HCT116 (cell line): Measurements from ENCODE around the gene NCLN. TPM values are rescaled to one million over a fixed set of nuclear protein-coding genes. Genes with fewer than 3 reads are reported as not detected.

Experiments
- ATAC-seq: fragments of 200-7000 bp; cut with Tn5 transposase; 2 replicates; pipeline ENCODE4 v1.9.1; 2020; ENCODE audit warnings: mild to moderate bottlenecking, moderate library complexity
- BruUV-seq: library from RNA; stranded (reverse); fragments of 400-500 nt; replicated peaks from 2 replicates; lab custom pipeline; 2021; lab: Mats Ljungman, UMichigan
- CTCF ChIA-PET: fragments of 300-600 bp; sonication (Branson Sonifier 250); formaldehyde crosslinking; loops from one replicate; lab custom pipeline; 2021; ENCODE audit warnings: antibody characterized with exemption; lab: Charles Lee
- POLR2A ChIA-PET: fragments of 300-600, 350-600 bp; sonication (Branson Sonifier 250); formaldehyde crosslinking; loops from one replicate; lab custom pipeline; 2021; ENCODE audit warnings: antibody characterized with exemption; lab: Charles Lee
- RAD21 ChIA-PET, 2 experiments: fragments of 300-600 bp; sonication (Branson Sonifier 250); formaldehyde crosslinking; loops; one replicate each; lab custom pipeline; 2023; ENCODE audit warnings: low total read pairs in 2 of 2; ENCODE audit not compliant: uncharacterized antibody in 2 of 2, unreplicated experiment in 2 of 2, low non-redundant PET in 1 of 2; lab: Charles Lee
- DNase-seq: peaks from one replicate; pipeline ENCODE4 v3.0.0-alpha.2; 2010; ENCODE audit warnings: low read depth, low spot score
- H2AFZ ChIP-seq: fragments of 200-600 bp; shearing (Covaris generic), sonication (generic); 2 replicates; pipeline ENCODE4 v1.6.1; 2017; ENCODE audit warnings: low read depth, mixed run types, mixed read lengths, antibody characterized with exemption, low read length; ENCODE audit not compliant: poor library complexity, severe bottlenecking
- H3K27ac ChIP-seq: 2 replicates; pipeline ENCODE4 v1.5.1; 2012; ENCODE audit warnings: low read depth, low read length
- H3K27me3 ChIP-seq: fragments of 200-600 bp; sonication (generic); 2 replicates; pipeline ENCODE4 v1.6.1; 2016; ENCODE audit warnings: mixed run types, low read length, mixed read lengths; ENCODE audit not compliant: insufficient read depth
- H3K36me3 ChIP-seq, 2 experiments: fragments of 200-500 bp in 1 of 2; fragments of 200-600 bp in 1 of 2; sonication (Bioruptor generic) in 1 of 2; sonication (generic) in 1 of 2; 2 replicates each; pipeline versions ENCODE4 v1.5.1 to v1.6.1; 2014 to 2016; ENCODE audit warnings: low read length in 2 of 2, inconsistent platforms in 1 of 2, mixed read lengths in 1 of 2, mixed run types in 1 of 2; ENCODE audit not compliant: insufficient read depth in 2 of 2, control insufficient read depth in 1 of 2
- H3K4me1 ChIP-seq, 2 experiments: fragments of 200-600 bp in 1 of 2; sonication (generic) in 1 of 2; 2 replicates each; pipeline versions ENCODE4 v1.5.1 to v1.6.1; 2012 to 2017; ENCODE audit warnings: low read length in 2 of 2, inconsistent platforms in 1 of 2, mild to moderate bottlenecking in 1 of 2, mixed read lengths in 1 of 2, mixed run types in 1 of 2, moderate library complexity in 1 of 2; ENCODE audit not compliant: insufficient read depth in 2 of 2, control insufficient read depth in 1 of 2
- H3K4me2 ChIP-seq: fragments of 200-600 bp; sonication (generic); 2 replicates; pipeline ENCODE4 v1.6.1; 2017; ENCODE audit warnings: mixed run types, low read length, mixed read lengths
- H3K4me3 ChIP-seq, 2 experiments: fragments of 200-600 bp in 1 of 2; sonication (generic) in 1 of 2; replicated peaks in 1 of 2; 2 replicates each; pipeline ENCODE4 v1.5.1; 2011 to 2016; ENCODE audit warnings: low read length in 2 of 2, control low read depth in 1 of 2, low read depth in 1 of 2, mild to moderate bottlenecking in 1 of 2, mixed read lengths in 1 of 2, mixed run types in 1 of 2
- H3K79me2 ChIP-seq: fragments of 200-600 bp; sonication (generic); 2 replicates; pipeline ENCODE4 v1.6.1; 2017; ENCODE audit warnings: mild to moderate bottlenecking, mixed run types, low read length, moderate library complexity, mixed read lengths; ENCODE audit not compliant: insufficient read depth
- H3K9ac ChIP-seq: fragments of 200-600 bp; sonication (generic); 2 replicates; pipeline ENCODE4 v1.6.1; 2016; ENCODE audit warnings: low read length, mixed read lengths
- H3K9me2 ChIP-seq: fragments of 200-600 bp; sonication (generic), shearing (Covaris generic); 2 replicates; pipeline ENCODE4 v1.6.1; 2017; ENCODE audit warnings: mixed run types, mild to moderate bottlenecking, moderate library complexity; ENCODE audit not compliant: insufficient read depth
- H3K9me3 ChIP-seq, 2 experiments: fragments of 200-500 bp in 1 of 2; fragments of 200-600 bp in 1 of 2; sonication (Bioruptor generic) in 1 of 2; sonication (generic) in 1 of 2; 2 replicates each; pipeline ENCODE4 v1.6.1; 2014 to 2017; ENCODE audit warnings: low read length in 2 of 2, mixed read lengths in 2 of 2, inconsistent platforms in 1 of 2, low read depth in 1 of 2, mild to moderate bottlenecking in 1 of 2, mixed run types in 1 of 2, moderate library complexity in 1 of 2; ENCODE audit not compliant: control insufficient read depth in 1 of 2, insufficient read depth in 1 of 2
- H4K20me1 ChIP-seq: fragments of 200-600 bp; sonication (generic), shearing (Covaris generic); 2 replicates; pipeline ENCODE4 v1.6.1; 2017; ENCODE audit warnings: mixed run types, mild to moderate bottlenecking, moderate library complexity; ENCODE audit not compliant: insufficient read depth
- CBX3 ChIP-seq: IDR thresholded peaks from 2 replicates; pipeline ENCODE4 v1.6.1; 2012; ENCODE audit warnings: low read depth
- CEBPB ChIP-seq: IDR thresholded peaks from 2 replicates; pipeline ENCODE4 v1.6.1; 2012; ENCODE audit warnings: low read depth
- EGR1 ChIP-seq: IDR thresholded peaks from 2 replicates; pipeline ENCODE4 v1.6.1; 2012; ENCODE audit warnings: low read depth
- ELF1 ChIP-seq: IDR thresholded peaks from 2 replicates; pipeline ENCODE4 v1.6.1; 2012; ENCODE audit warnings: low read depth, borderline replicate concordance
- EZH2 ChIP-seq: fragments of 200-600 bp; sonication (generic); IDR thresholded peaks from 2 replicates; pipeline ENCODE4 v1.6.1; 2017; ENCODE audit warnings: antibody characterized with exemption, mixed run types
- JUND ChIP-seq: IDR thresholded peaks from 2 replicates; pipeline ENCODE4 v1.6.1; 2012
- POLR2A ChIP-seq: IDR thresholded peaks from 2 replicates; pipeline ENCODE4 v1.7.0; 2011; ENCODE audit warnings: borderline replicate concordance; ENCODE audit not compliant: insufficient read depth, insufficient read length; ENCODE audit errors: extremely low read depth
- POLR2AphosphoS5 ChIP-seq: IDR thresholded peaks from 2 replicates; pipeline ENCODE4 v1.6.1; 2011; ENCODE audit warnings: mild to moderate bottlenecking, low read depth, low read length, moderate library complexity
- RAD21 ChIP-seq: IDR thresholded peaks from 2 replicates; pipeline ENCODE4 v1.6.1; 2012; ENCODE audit warnings: low read depth, mild to moderate bottlenecking
- ZFX ChIP-seq: fragments of 450-650 bp; IDR thresholded peaks from 2 replicates; pipeline ENCODE4 v1.6.1; 2017
- intact Hi-C: fragments of 100-400 bp; cut with micrococcal nuclease; formaldehyde crosslinking; loops from 2 replicates; pipeline ENCODE4 v1.10.0; 2022
- total RNA-seq: library from RNA; stranded (reverse); gene quantifications from one replicate; pipeline ENCODE4 v1.2.1, GENCODE V29; 2021; ENCODE audit not compliant: unreplicated experiment
- TF ChIP-seq, protein P1 (sequence below): IDR thresholded peaks from 2 replicates; pipeline ENCODE4 v1.6.1; 2012
- TF ChIP-seq, protein P2 (sequence below): IDR thresholded peaks from 2 replicates; pipeline ENCODE4 v1.6.1; 2012

The NCLN gene
- total RNA-seq, 1 experiment from 2014 or later: 119 TPM

GRCh38 chr19:3160219-3160618 is 25.5 kb upstream of the NCLN start:
- Histone ChIP-seq H3K27ac (no peak overlapping the region), H3K9me2 (no peaks in the 10 kb centered on the region), H3K36me3 (no peaks in the 10 kb centered on the region), H3K9ac (no peak overlapping the region), H4K20me1 (no peaks in the 10 kb centered on the region), H3K4me1 (peaks cover 5 to 15% of the 10 kb centered on the region in 2 experiments; a peak in 3 of 4 replicates), H3K9me3 (no peaks in the 10 kb centered on the region), H3K27me3 (no peaks in the 10 kb centered on the region), H3K4me2 (no peak overlapping the region), H3K4me3 (no peak overlapping the region), H2AFZ (no peak overlapping the region)
- intact Hi-C loops: loop anchor here (5.0 kb wide), 1 partner anchor 83 kb away; no protein-coding TSS in a partner anchor
- no TSS peak for BruUV-seq
- CTCF ChIA-PET: interaction anchor here (0.8 kb wide), 1 partner anchor 34 kb away, joined by 3 read pairs; no protein-coding TSS in a partner anchor
- ATAC-seq: no peak
- RAD21 ChIA-PET: no interaction called here
- no peak for TF ChIP-seq CEBPB
- TF ChIP-seq POLR2AphosphoS5: no peak
- TF ChIP-seq RAD21: no peak
- TF ChIP-seq POLR2A: no peak
- TF ChIP-seq, protein P1, sequence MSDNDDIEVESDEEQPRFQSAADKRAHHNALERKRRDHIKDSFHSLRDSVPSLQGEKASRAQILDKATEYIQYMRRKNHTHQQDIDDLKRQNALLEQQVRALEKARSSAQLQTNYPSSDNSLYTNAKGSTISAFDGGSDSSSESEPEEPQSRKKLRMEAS: no peak
- no peak for TF ChIP-seq JUND
- no peak for TF ChIP-seq EGR1
- TF ChIP-seq, protein P2, sequence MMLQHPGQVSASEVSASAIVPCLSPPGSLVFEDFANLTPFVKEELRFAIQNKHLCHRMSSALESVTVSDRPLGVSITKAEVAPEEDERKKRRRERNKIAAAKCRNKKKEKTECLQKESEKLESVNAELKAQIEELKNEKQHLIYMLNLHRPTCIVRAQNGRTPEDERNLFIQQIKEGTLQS: no peak
- TF ChIP-seq EZH2: no peak
- TF ChIP-seq ZFX: no peak
- TF ChIP-seq CBX3: no peak
- no peak for TF ChIP-seq ELF1
- TF ChIP-seq, all 23 proteins: peak for 0
- no peak for DNase-seq
- POLR2A ChIA-PET: no interaction called here
- no peaks in the 10 kb centered on the region for H3K79me2 ChIP-seq

DNA sequence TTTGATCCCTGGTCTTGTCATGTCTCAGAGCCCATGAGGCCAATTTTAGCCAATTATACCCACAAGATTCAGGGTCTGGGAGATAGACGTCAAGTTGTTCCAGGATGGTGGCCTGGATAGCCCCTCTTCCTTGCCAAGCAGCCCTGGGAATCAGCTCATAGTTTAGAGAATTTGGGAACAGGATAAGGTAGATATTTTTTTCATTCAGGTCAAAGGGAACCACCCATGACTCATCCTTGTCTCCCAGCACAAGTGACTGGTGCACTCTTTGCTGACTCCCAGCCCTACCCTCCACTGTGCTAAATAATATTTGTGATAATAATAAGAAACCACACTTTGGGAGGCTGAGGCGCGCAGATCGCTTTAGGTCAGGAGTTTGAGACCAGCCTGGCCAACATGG is 24.3 kb upstream of the NCLN start:
- Histone ChIP-seq H3K27me3 (no peaks in the 10 kb centered on the region), H3K4me1 (peaks cover 5 to 11% of the 10 kb centered on the region in 2 experiments; a peak in 2 of 4 replicates), H3K27ac (no peak overlapping the region), H2AFZ (no peak overlapping the region), H3K4me3 (no peak overlapping the region), H3K9ac (no peak overlapping the region), H3K9me2 (no peaks in the 10 kb centered on the region), H3K79me2 (no peaks in the 10 kb centered on the region), H4K20me1 (no peaks in the 10 kb centered on the region), H3K4me2 (no peak overlapping the region), H3K36me3 (no peaks in the 10 kb centered on the region), H3K9me3 (no peaks in the 10 kb centered on the region)
- no peak for ATAC-seq
- no TSS peak for BruUV-seq
- TF ChIP-seq JUND: no peak
- ChIA-PET CTCF (interaction anchor here (0.7 to 1.7 kb wide), 6 partner anchors 10 to 211 kb away, joined by 3 to 15 read pairs (median 4); no protein-coding TSS in a partner anchor), RAD21 (interaction anchor here (1.6 to 2.0 kb wide), 2 partner anchors 32 kb away, joined by 3 to 6 read pairs; no protein-coding TSS in a partner anchor), POLR2A (no interaction called here)
- no peak for DNase-seq
- intact Hi-C loops: loop anchor here (5.0 kb wide), 1 partner anchor 84 kb away; no protein-coding TSS in a partner anchor
